ENCODE data around the gene DYNLRB1. TPM values are rescaled to one million over a fixed set of nuclear protein-coding genes. Genes with fewer than 3 reads are reported as not detected.

DYNLRB1 gene
- total RNA-seq, 1 experiment from 2014 or later, result 142 TPM

- POLR2A ChIA-PET (ENCODE audit: low non-redundant PET), result no interaction called here
Observed at GRCh38 chr20:34549291-34549928, 33.2 kb downstream of the DYNLRB1 start.

GRCh38 chr20:34549929-34550305, 33.7 kb downstream of the DYNLRB1 start:
- TF ChIP-seq CTCF (conservative IDR thresholded peaks at IDR 0.05; ENCODE audit: low read depth, low read length) (no peak), EZH2 (IDR thresholded peaks at IDR 0.05; ENCODE audit: borderline replicate concordance, low read depth, low read length, poor library complexity, severe bottlenecking) (no peak)
- intact Hi-C loops (cut with micrococcal nuclease; ENCODE audit: unreplicated experiment), result no loop called here
- CTCF ChIA-PET, result no interaction called here

More at GRCh38 chr20:34549291-34549928, 33.2 kb downstream of the DYNLRB1 start:
- Histone ChIP-seq H3K4me3 (ENCODE audit: low read depth, low read length, poor library complexity, severe bottlenecking) (no peak overlapping the region), H3K36me3 (ENCODE audit: insufficient read depth, low read length, poor library complexity, severe bottlenecking) (no peaks in the 10 kb centered on the region), H3K4me1 (ENCODE audit: insufficient read depth, low read length, poor library complexity, severe bottlenecking) (no peaks in the 10 kb centered on the region), H3K9me3 (ENCODE audit: low read depth, low read length, poor library complexity, severe bottlenecking) (no peaks in the 10 kb centered on the region), H3K27ac (ENCODE audit: low read depth, low read length, poor library complexity, severe bottlenecking) (no peak overlapping the region), H3K27me3 (replicated peaks; ENCODE audit: insufficient read depth, low read depth, low read length, poor library complexity) (no peaks in the 10 kb centered on the region)
- peak; percentile 23 for DNase-seq (ENCODE audit: low spot score)
- intact Hi-C loops (cut with micrococcal nuclease; ENCODE audit: unreplicated experiment), result no loop called here
- CTCF ChIA-PET, result no interaction called here
- BruUV-seq (replicated peaks), result no TSS peak
- TF ChIP-seq EZH2 (IDR thresholded peaks at IDR 0.05; ENCODE audit: borderline replicate concordance, low read depth, low read length, poor library complexity, severe bottlenecking), result no peak
- no peak for TF ChIP-seq CTCF (conservative IDR thresholded peaks at IDR 0.05; ENCODE audit: low read depth, low read length)

GRCh38 chr20:34552569-34552968, 36.3 kb downstream of the DYNLRB1 start:
- Histone ChIP-seq H3K4me1 (ENCODE audit: insufficient read depth, low read length, poor library complexity, severe bottlenecking) (no peaks in the 10 kb centered on the region), H3K36me3 (ENCODE audit: insufficient read depth, low read length, poor library complexity, severe bottlenecking) (no peaks in the 10 kb centered on the region), H3K4me3 (ENCODE audit: low read depth, low read length, poor library complexity, severe bottlenecking) (no peak overlapping the region), H3K9me3 (ENCODE audit: low read depth, low read length, poor library complexity, severe bottlenecking) (no peaks in the 10 kb centered on the region), H3K27me3 (replicated peaks; ENCODE audit: insufficient read depth, low read depth, low read length, poor library complexity) (no peaks in the 10 kb centered on the region), H3K27ac (ENCODE audit: low read depth, low read length, poor library complexity, severe bottlenecking) (no peak overlapping the region)
- ChIA-PET CTCF (no interaction called here), POLR2A (ENCODE audit: low non-redundant PET) (no interaction called here)
- BruUV-seq (replicated peaks), result no TSS peak
- no peak for DNase-seq (ENCODE audit: low spot score)
- no peak for TF ChIP-seq EZH2 (IDR thresholded peaks at IDR 0.05; ENCODE audit: borderline replicate concordance, low read depth, low read length, poor library complexity, severe bottlenecking)
- TF ChIP-seq CTCF (conservative IDR thresholded peaks at IDR 0.05; ENCODE audit: low read depth, low read length), result no peak
- intact Hi-C loops (cut with micrococcal nuclease; ENCODE audit: unreplicated experiment), result no loop called here

More at GRCh38 chr20:34549929-34550305, 33.7 kb downstream of the DYNLRB1 start:
- Histone ChIP-seq H3K36me3 (ENCODE audit: insufficient read depth, low read length, poor library complexity, severe bottlenecking) (no peaks in the 10 kb centered on the region), H3K9me3 (ENCODE audit: low read depth, low read length, poor library complexity, severe bottlenecking) (no peaks in the 10 kb centered on the region), H3K27ac (ENCODE audit: low read depth, low read length, poor library complexity, severe bottlenecking) (no peak overlapping the region), H3K27me3 (replicated peaks; ENCODE audit: insufficient read depth, low read depth, low read length, poor library complexity) (no peaks in the 10 kb centered on the region), H3K4me1 (ENCODE audit: insufficient read depth, low read length, poor library complexity, severe bottlenecking) (no peaks in the 10 kb centered on the region), H3K4me3 (ENCODE audit: low read depth, low read length, poor library complexity, severe bottlenecking) (no peak overlapping the region)
- POLR2A ChIA-PET (ENCODE audit: low non-redundant PET), result no interaction called here
- DNase-seq (ENCODE audit: low spot score), result no peak
- BruUV-seq (replicated peaks), result no TSS peak

Data from A673 (cell line).